Panc1 (cell line): ENCODE results near the gene MAGI1. TPM values are rescaled to one million over a fixed set of nuclear protein-coding genes. Genes with fewer than 3 reads are reported as not detected.
"Not testable (repeated sequence)": the region's sequence is repeated elsewhere in the genome, so short reads cannot be mapped to it uniquely, and the experiment has no call there.

Source experiments
- ATAC-seq: fragments of 200-7000 bp; cut with Tn5 transposase; 2 replicates; pipeline ENCODE4 v1.9.1; 2020; ENCODE audit warnings: mild to moderate bottlenecking, moderate library complexity
- BruUV-seq: library from RNA; stranded (reverse); fragments of 400-500 nt; replicated peaks from 2 replicates; lab custom pipeline; 2021; lab: Mats Ljungman, UMichigan
- CTCF ChIA-PET: fragments of 300-600 bp; sonication (Branson Sonifier 250); formaldehyde crosslinking; loops from one replicate; lab custom pipeline; 2022; ENCODE audit warnings: antibody characterized with exemption; lab: Charles Lee
- POLR2A ChIA-PET: fragments of 300-600 bp; sonication (Branson Sonifier 250); formaldehyde crosslinking; loops from one replicate; lab custom pipeline; 2022; ENCODE audit warnings: antibody characterized with exemption; lab: Charles Lee
- DNase-seq: peaks from one replicate; pipeline ENCODE4 v3.0.0-alpha.2; 2010; ENCODE audit warnings: low read depth, low spot score
- H3K27ac ChIP-seq: 2 replicates; pipeline ENCODE4 v1.5.1; 2011; ENCODE audit warnings: mild to moderate bottlenecking, low read length, inconsistent platforms
- H3K27me3 ChIP-seq: fragments of 200-500 bp; sonication (Bioruptor generic); 2 replicates; pipeline ENCODE4 v1.6.0; 2014; ENCODE audit warnings: low read length, inconsistent platforms; ENCODE audit not compliant: control insufficient read depth, insufficient read depth
- H3K36me3 ChIP-seq: fragments of 200-500 bp; sonication (Bioruptor generic); 2 replicates; pipeline ENCODE4 v1.5.1; 2014; ENCODE audit warnings: inconsistent platforms, mild to moderate bottlenecking, low read length, moderate library complexity; ENCODE audit not compliant: control insufficient read depth, insufficient read depth
- H3K4me1 ChIP-seq: 2 replicates; pipeline ENCODE4 v1.5.1; 2011; ENCODE audit warnings: inconsistent platforms, mild to moderate bottlenecking, low read length, moderate library complexity; ENCODE audit not compliant: control insufficient read depth, insufficient read depth
- H3K4me3 ChIP-seq, 2 experiments: 2 replicates each; pipeline ENCODE4 v1.5.1; 2011 to 2012; ENCODE audit warnings: low read depth in 2 of 2, low read length in 2 of 2, mild to moderate bottlenecking in 2 of 2, inconsistent platforms in 1 of 2, moderate library complexity in 1 of 2
- H3K9me3 ChIP-seq: fragments of 200-500 bp; sonication (Bioruptor generic); 2 replicates; pipeline ENCODE4 v1.5.1; 2014; ENCODE audit warnings: low read depth, mild to moderate bottlenecking, inconsistent platforms, low read length, moderate library complexity; ENCODE audit not compliant: control insufficient read depth, insufficient read depth
- POLR2AphosphoS5 ChIP-seq: IDR thresholded peaks from 2 replicates; pipeline ENCODE4 v1.6.1; 2012; ENCODE audit warnings: mild to moderate bottlenecking, low read depth, low read length, moderate library complexity
- SIN3A ChIP-seq: IDR thresholded peaks from 2 replicates; pipeline ENCODE4 v1.6.1; 2012; ENCODE audit warnings: low read depth, mild to moderate bottlenecking, low read length, moderate library complexity, borderline replicate concordance; ENCODE audit not compliant: insufficient read depth
- TCF7L2 ChIP-seq: IDR thresholded peaks from 2 replicates; pipeline ENCODE4 v1.6.1; 2011; ENCODE audit warnings: mild to moderate bottlenecking, low read depth, low read length, inconsistent platforms
- in situ Hi-C: cut with HindIII; loops from 2 replicates; pipeline ENCODE4 v1.10.0; 2016; ENCODE audit warnings: low sequenced_read_pairs, low pct_unique_long_range_greater_than_20kb
- intact Hi-C: fragments of 100-400 bp; cut with micrococcal nuclease; formaldehyde crosslinking; loops from one replicate; pipeline ENCODE4 v1.10.0; 2022; ENCODE audit not compliant: unreplicated experiment
- total RNA-seq: library from RNA; stranded (reverse); gene quantifications from one replicate; pipeline ENCODE4 v1.2.1, GENCODE V29; 2021; ENCODE audit not compliant: unreplicated experiment
- TF ChIP-seq, protein P1 (sequence below), 2 experiments: IDR thresholded peaks; 2 replicates each; pipeline ENCODE4 v1.6.1; 2011 to 2012; ENCODE audit warnings: low read depth in 2 of 2, control low read depth in 1 of 2, low read length in 1 of 2, mild to moderate bottlenecking in 1 of 2, moderate library complexity in 1 of 2; ENCODE audit not compliant: insufficient read depth in 1 of 2
- TF ChIP-seq, protein P2 (sequence below): fragments of 450-650 bp; IDR thresholded peaks from 2 replicates; pipeline ENCODE4 v1.5.1; 2017; ENCODE audit warnings: mild to moderate bottlenecking

The MAGI1 gene
- total RNA-seq, 1 experiment from 2014 or later = 9.5 TPM

GRCh38 chr3:65893631-65894030, 145.1 kb downstream of the MAGI1 start:
- DNase-seq = no peak
- ATAC-seq = no peak
- Histone ChIP-seq H3K4me1 (no peaks in the 10 kb centered on the region), H3K27me3 (no peaks in the 10 kb centered on the region), H3K4me3 (no peak overlapping the region), H3K27ac (no peak overlapping the region), H3K9me3 (no peaks in the 10 kb centered on the region), H3K36me3 (no peaks in the 10 kb centered on the region)
- TF ChIP-seq, protein P1, sequence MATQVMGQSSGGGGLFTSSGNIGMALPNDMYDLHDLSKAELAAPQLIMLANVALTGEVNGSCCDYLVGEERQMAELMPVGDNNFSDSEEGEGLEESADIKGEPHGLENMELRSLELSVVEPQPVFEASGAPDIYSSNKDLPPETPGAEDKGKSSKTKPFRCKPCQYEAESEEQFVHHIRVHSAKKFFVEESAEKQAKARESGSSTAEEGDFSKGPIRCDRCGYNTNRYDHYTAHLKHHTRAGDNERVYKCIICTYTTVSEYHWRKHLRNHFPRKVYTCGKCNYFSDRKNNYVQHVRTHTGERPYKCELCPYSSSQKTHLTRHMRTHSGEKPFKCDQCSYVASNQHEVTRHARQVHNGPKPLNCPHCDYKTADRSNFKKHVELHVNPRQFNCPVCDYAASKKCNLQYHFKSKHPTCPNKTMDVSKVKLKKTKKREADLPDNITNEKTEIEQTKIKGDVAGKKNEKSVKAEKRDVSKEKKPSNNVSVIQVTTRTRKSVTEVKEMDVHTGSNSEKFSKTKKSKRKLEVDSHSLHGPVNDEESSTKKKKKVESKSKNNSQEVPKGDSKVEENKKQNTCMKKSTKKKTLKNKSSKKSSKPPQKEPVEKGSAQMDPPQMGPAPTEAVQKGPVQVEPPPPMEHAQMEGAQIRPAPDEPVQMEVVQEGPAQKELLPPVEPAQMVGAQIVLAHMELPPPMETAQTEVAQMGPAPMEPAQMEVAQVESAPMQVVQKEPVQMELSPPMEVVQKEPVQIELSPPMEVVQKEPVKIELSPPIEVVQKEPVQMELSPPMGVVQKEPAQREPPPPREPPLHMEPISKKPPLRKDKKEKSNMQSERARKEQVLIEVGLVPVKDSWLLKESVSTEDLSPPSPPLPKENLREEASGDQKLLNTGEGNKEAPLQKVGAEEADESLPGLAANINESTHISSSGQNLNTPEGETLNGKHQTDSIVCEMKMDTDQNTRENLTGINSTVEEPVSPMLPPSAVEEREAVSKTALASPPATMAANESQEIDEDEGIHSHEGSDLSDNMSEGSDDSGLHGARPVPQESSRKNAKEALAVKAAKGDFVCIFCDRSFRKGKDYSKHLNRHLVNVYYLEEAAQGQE (IDR thresholded peaks at IDR 0.05; ENCODE audit: insufficient read depth in 1 of 2, low read depth in 2 of 2, low read length in 1 of 2) = no peak
- intact Hi-C loops = no loop called here
- in situ Hi-C loops = no loop called here
- BruUV-seq = no TSS peak
- POLR2A ChIA-PET = no interaction called here
- CTCF ChIA-PET = no interaction called here

DNA sequence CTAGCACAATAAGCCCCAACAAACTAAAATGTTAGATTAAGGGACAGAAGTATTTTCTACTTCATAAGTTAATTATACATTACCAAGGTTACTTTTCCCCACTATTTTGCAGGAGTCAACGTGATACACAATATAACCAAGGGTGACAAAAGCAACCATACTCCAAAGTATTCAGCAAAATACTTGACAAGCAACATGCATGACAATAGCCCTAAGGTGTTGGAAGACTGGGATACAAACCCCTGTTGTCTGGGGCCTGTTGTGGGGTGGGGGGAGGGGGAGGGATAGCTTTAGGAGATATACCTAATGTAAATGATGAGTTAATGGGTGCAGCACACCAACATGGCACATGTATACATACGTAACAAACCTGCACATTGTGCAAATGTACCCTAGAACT, 147.2 kb downstream of the MAGI1 start:
- H3K27me3 ChIP-seq, H3K4me3 ChIP-seq, intact Hi-C loops, H3K27ac ChIP-seq, BruUV-seq, in situ Hi-C loops, POLR2A ChIA-PET, H3K36me3 ChIP-seq, ATAC-seq, H3K4me1 ChIP-seq, CTCF ChIA-PET, DNase-seq, H3K9me3 ChIP-seq: not testable (repeated sequence)

GRCh38 chr3:65890328-65890727, 148.4 kb downstream of the MAGI1 start:
- DNase-seq (no peak), ATAC-seq (no peak)
- ChIA-PET CTCF (no interaction called here), POLR2A (no interaction called here)
- no peaks in the 10 kb centered on the region for H3K36me3 ChIP-seq
- intact Hi-C loops (no loop called here), in situ Hi-C loops (no loop called here)
- no peak overlapping the region for H3K27ac ChIP-seq
- H3K4me3 ChIP-seq = no peak overlapping the region
- TF ChIP-seq, protein P1 (IDR thresholded peaks at IDR 0.05; ENCODE audit: insufficient read depth in 1 of 2, low read depth in 2 of 2, low read length in 1 of 2) = no peak
- TF ChIP-seq, protein P2, sequence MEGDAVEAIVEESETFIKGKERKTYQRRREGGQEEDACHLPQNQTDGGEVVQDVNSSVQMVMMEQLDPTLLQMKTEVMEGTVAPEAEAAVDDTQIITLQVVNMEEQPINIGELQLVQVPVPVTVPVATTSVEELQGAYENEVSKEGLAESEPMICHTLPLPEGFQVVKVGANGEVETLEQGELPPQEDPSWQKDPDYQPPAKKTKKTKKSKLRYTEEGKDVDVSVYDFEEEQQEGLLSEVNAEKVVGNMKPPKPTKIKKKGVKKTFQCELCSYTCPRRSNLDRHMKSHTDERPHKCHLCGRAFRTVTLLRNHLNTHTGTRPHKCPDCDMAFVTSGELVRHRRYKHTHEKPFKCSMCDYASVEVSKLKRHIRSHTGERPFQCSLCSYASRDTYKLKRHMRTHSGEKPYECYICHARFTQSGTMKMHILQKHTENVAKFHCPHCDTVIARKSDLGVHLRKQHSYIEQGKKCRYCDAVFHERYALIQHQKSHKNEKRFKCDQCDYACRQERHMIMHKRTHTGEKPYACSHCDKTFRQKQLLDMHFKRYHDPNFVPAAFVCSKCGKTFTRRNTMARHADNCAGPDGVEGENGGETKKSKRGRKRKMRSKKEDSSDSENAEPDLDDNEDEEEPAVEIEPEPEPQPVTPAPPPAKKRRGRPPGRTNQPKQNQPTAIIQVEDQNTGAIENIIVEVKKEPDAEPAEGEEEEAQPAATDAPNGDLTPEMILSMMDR = no peak
- no peak for TF ChIP-seq SIN3A
- TF ChIP-seq TCF7L2 = no peak
- no peak for TF ChIP-seq POLR2AphosphoS5
- H3K4me1 ChIP-seq = no peaks in the 10 kb centered on the region
- H3K9me3 ChIP-seq = no peaks in the 10 kb centered on the region
- no peaks in the 10 kb centered on the region for H3K27me3 ChIP-seq
- no TSS peak for BruUV-seq
